ENCODE results near the gene C13orf42.

Gene C13orf42

DNA sequence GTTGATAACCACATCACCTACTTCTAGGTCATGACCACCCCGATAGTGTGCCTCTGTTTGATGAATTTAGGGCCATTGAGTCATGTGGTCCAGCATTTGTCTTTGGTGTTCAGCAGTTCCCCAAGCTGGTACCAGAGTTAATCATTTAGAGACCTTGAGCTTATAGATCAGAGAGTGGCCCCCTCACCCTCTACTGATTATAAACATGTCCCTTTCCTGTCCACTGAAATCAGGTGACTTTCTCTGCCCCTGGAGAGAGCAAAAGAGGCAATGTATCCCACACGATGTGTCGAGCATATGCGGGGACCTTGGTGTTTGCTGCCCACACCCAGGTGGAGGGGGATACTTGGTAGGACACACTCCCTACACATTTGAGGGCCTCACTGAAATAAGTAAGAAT, 46.3 kb downstream of the C13orf42 start:
- DNase-seq: no peak

DNA sequence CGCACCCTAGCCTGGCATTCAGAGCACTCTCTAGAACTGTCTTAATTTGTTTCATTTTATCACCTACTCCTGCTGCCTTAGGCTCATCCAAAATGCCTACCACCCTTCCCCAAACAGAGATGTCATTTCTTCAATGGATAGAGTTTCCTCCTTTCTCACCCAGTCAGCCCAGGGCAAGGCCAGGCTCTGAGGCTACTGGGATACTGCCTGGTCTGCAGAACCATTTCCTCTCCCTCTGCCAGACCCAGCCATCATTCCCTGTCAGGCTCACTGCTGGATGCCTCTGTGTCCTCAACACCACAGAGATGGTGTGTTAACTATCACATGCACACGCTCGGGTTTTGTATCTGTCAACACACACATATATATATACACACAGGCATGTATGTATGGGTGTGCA, 47.2 kb downstream of the C13orf42 start:
- no peak for DNase-seq

DNA sequence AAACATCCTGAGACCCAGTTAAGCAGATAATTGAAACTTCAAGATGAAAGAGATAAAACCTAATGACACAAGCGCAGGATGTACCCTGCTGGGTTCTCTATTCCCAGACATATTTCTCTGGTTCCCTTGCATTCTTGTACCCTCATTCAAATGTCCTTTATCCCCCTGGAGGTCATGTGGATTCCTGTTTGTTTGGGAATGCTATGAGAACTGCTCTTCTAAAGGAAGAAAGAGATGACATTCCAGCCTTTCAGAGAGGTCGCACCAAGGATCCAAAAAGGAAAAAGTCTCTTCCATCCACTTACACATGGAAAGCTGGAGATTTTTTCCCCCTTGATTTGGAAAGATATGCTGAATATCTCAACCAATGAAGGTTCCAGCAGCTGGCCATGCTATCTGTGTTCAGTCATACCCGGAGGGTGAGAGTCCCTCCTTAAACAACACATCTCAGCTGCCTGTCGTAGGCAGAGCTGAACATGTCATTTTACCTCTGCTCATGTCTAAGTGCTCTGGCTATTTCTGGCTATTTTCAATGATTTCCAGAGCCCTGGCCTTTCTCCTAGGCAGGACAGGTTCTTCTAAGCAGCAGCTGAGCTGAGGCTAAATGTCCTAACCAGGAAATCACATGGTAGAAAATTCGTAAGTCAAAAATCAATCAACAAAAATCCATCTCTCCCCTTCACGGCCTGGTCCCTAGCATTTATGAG, 52.5 kb downstream of the C13orf42 start:
- no peak for DNase-seq

DNA sequence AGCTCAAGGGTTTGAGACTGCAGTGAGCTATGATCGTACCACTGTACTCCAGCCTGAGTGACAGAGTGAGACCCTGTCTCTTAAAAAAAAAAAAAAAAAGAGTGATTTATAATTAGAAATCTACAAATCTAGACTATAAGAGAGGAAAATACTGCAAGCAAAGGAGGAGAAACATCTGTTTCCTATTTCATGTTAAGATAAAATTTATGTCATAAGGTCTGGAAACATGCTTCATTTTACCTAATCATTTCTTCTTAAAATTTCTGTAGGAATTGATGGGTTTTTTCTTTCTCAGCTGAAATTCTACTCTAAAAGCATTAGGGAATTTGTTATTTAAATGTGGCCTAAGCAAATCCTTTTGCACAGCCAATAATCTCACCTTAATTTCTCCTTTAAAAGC, 53.2 kb downstream of the C13orf42 start:
- DNase-seq: no peak

DNA sequence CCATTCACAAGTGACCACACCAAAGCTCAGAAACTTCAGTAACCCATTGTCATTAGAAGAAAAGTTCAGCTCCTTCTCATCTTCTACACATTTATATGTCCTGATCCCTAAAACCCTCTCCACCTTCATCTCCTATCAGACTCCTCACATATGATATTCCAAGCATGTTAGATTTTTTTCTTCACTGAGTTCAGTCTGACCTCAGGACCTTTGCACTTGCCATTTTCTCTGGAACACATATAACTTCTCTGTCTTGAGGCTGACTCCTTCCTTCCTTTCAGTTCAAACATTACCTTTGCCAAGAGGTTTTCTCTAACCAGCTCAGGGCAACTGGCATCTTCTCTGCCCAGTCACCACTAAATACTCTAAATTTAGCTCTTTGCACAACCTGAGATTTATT, 54.1 kb downstream of the C13orf42 start:
- DNase-seq: no peak

DNA sequence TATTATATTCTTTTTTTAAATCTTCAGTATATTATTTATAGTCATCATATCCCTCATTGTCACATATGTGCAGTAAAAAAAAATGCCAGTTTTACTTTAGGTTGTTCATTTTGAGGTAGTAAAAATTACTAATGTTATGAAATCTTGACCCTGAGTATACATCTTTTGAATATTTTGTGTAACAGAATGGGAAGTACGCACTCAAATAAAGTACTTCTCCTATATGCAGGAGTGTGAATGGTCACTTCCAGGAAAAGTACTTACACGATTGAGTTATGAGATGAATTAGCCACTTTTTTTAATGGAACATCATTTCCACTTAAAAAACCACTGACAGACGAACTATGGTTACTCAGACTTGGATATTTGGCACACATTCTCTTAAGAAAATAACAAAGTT, 58.5 kb downstream of the C13orf42 start:
- DNase-seq: no peak

DNA sequence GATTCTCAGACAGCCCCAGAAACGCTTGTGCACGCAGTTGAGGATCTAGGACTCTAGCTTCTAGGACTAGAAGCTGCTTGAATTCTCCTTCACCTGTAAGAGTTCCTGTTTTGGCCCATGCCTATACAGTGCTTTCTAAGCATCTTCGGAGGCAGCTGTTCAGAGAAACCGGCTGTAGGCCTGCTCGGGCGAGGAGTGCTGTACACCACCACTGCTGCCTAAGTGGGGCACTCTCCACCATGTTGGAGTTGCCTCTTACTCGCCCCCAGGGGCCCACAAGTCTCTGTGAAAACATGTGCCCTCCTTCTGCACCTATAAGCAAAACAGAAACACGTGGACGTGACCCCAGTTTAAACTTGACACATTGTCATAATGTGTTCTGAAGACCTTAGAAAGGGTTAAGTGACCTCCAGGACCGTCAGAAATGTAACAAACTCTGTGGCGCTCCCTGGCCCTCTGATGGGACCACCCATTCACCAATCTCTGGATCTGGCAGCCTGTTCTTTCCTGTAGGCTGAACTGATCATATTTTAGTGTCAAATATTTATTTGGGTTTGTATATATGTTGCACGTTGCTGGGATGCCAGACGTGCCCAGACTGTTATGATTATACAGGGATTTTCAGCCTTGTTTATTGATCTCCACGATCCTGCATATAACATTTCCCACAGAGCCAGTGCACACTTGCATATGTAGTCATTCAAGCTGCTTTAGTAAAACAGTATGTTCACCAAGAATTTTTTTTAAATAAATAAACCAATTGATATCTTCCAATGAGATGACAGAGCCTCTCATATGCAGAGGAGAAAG, 60.8 kb downstream of the C13orf42 start:
- no peak for DNase-seq

DNA sequence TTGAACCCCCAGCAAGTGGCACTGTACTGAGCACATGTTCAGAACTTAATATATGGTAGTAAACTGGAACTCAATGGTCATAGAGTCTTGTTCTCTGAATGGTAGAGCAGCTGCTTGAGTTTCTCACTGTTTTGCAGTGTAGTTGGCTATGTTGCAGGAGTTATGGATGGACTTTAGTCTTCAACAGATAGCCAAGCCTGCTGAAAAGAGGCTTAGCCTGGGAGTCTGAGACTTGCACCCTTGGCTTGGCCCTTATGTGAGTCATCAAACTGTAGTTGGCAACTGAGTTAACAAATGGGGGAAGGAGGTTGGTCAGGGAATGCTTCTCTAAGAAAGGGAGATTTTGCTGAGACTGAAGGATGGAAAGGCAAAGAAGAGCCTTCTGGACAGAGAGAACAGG, 62.5 kb downstream of the C13orf42 start:
- no peak for DNase-seq

DNA sequence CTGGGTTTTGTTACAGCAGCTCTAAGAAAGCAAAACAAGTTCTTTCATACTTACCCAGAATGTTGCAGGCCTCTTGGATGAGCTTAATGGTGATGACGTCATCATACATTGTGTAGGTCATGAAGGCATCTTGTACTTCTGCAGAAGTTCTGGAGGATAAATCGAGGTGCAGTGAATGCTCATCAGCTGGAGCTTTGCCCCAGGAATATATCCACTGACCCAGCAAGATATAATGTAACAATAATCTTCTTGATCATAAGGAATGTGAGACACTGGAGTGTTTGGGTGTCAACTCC, 63.0 kb downstream of the C13orf42 start:
- no peak for DNase-seq

DNA sequence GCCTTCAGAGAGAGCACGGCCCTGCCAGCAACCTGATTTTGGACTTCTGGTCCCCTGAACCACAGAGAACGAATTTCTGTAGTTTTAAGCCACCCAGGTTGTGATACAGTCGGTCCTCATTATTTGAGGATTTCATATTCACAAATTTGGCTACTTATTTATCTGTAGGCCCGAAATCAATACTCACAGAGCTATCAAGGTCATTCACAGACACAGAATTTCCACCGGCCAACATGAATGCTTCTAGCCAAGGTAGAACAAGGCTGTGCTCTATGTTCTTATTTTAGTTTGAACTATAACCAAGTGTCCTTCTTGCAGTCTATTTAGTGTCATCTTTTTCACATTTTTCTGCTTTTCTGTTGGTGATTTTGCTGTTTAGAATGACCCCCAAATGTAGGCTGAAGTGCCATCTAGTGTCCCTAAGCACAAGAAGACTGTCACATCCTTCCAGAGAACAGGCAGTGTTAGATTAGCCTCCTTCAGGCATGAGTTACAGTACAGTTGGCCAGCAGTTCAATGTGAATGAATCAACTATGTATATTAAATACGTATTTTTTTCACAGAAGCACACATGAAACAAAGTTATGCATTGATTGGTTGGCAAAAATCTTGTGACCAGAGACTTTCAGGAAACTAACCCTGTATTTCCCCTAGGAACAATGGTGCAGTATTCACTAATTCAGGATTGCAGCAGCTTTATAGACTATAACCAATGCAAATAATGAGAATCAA, 63.5 kb downstream of the C13orf42 start:
- DNase-seq: no peak

DNA sequence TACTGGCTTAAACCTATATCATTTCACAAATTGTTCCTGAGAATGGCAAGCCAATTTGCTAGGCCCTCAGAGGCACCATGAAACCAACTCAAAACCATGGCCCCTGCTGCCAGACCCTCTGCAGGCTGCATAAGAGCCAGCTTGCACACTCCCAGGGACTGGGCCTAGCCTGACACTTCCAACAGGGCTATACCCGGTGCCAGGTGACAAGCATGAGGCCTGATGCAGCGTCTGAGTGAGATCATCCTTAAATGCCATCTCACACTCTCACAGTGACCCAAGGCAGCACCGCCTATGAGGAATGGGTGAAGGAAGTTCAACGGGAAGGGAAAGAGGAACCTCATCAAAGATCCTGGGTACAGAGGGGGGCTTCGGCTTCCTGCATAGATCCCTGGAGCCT, 65.6 kb downstream of the C13orf42 start:
- DNase-seq: no peak

DNA sequence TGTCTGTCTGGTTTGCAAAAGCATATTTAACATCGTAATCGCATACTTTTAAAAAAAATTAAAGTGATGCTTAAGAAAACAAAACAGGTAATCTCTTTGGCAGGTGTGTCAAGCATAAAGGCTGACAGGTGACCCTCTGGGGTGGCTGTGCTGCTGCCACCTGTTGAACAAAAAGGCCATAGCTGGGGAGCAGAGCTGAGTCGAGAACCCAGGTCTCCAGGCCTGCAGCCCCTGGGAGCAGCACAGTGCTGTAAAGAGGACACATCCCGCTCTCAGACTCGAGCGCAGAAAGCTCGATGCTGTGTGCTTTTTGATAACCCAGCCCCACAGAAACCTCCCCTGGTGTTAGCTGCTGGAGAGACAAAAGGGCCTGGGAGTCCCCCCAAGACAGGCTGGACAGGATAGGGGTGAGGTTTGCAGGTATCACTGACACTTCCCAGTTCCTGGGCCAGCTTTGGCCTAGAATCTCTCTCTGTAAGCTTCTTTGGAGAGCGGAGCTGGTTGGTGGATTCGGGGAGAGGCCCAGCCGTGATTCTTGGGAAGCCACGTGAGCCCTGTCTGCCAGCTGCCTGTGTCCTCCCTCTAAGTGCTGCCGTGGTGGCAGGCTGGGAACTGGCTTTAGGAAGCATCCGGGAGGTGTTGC, 66.9 kb downstream of the C13orf42 start:
- DNase-seq: no peak

DNA sequence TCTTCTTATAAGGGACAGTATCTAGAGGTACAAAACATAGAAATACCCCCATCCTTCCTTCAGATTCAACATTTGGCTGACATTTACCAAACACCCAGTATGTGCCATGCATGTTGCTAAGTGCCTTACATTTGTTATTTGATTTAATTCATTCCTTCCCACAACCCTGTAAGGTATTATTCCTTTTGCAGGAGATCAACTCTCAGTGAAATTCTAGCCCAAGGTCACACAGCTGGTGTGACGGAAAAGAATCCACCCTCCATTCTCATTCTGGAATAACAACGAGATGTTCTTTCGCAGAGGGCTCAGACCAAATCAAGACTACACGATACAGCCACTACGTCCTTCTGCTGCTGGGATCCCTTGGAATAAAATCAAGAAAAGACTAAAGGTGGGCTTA, 67.8 kb downstream of the C13orf42 start:
- no peak for DNase-seq

DNA sequence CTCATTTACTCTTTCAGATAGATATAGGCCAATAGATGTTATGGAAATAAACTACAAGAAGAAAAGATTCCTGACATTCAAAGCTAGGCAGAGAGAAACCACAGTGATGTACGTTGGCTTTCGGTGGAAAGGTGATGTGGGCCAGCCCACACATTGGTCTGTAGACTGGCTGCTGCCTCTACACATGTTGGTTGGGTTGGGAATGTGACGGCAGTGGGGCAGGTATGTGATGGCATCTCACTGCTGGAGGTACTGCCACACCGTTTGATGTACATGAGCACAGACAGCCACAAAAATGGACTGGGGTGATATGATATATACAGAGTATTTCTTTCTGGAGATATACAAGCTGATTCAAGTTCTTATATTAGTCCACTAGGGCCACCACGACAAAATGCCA, 69.4 kb downstream of the C13orf42 start:
- DNase-seq: no peak

DNA sequence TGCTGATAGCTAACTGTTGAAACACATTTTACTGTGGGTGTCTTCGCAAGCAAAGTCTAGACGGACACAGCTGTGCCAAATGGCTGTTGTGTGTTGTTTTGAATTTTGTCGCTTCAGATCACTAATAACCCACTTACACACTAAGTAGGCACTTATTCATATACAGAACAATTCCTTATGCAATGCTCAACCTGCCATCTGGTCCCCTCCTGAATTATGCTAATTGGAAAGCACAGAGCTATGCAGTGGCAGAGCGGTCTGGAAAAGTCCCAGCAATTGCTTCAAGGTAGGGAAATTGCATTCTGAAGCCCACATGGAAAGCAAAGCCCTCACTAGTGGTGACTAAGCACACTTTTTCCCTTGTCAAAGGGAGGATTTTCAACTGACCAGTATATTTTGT, 69.9 kb downstream of the C13orf42 start:
- no peak for DNase-seq

DNA sequence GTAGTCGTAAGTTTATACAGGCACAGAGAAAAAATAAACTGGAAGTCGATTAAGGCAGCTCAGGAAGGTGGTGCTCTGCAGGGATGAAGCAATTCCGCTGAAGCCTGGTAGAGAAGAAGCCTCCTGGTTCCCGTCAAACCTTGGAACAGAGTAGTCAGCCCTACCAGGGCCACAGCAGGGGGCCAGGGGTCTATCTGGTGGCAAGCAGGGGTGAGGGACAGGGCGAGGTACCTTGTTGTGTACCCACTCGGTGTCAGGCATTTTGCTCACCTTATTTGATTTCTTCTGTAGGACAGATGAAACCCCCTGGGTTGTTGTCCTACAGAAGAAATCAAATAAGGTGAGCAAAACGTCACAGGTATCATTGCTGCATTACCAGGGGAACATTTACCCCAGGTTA, 70.6 kb downstream of the C13orf42 start:
- no peak for DNase-seq

DNA sequence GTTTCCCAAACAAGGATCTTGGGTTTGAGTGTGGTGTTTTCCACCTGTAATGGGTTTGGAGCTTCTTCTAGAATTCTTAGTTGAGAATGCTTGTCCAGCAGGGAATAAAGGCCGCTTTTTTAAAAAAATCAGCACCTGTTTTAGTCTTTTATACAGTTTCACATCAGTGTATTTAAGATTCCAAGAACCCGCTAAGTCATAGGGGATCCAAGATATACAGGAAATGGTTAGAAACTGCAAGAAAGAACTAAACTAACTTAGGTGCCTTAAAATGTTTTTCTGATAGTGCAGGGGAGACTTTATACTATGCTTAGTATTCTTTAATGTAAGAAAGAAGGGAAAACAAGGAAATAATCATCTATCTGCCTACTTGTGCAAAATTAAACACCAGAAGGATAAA, 74.7 kb downstream of the C13orf42 start:
- DNase-seq: no peak

DNA sequence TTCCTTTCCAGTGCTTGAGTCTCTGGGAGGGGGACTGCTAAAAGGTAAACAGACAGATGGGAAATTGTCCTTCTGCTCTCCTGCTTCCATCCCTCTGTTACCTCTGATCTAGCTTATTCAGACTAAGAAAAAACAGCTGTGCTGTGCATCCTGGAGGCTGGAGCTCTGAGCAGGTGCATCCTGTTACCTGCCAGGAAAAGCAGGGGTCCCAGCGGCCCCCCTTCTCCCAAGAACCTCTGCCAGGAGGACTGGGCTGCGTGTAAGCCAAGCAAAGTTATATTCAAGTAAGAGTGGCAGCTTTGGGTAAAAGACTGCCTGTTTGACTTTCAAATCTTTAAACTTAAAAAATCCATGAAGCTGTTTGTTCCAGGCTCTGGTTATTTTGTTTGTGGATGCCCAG, 75.1 kb downstream of the C13orf42 start:
- no peak for DNase-seq

DNA sequence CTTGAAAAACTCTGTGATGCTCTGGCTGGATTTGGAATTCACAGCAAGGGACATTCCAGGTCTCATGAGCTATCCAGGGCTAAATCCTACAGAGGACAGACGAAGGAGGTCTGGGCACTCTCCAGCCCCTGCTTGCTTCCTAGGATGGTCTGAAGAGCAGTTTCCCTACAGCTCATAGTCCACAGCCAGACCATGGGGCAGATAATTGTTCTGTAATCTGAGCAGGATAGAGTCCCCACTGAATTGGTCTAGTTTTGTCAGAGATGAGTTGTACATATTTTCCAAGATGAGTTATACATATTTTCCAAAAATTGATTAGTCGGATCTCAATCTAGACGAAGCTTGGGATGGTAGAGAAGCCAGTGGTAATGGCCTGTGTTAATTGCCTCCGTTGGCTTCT, 75.6 kb downstream of the C13orf42 start:
- no peak for DNase-seq

DNA sequence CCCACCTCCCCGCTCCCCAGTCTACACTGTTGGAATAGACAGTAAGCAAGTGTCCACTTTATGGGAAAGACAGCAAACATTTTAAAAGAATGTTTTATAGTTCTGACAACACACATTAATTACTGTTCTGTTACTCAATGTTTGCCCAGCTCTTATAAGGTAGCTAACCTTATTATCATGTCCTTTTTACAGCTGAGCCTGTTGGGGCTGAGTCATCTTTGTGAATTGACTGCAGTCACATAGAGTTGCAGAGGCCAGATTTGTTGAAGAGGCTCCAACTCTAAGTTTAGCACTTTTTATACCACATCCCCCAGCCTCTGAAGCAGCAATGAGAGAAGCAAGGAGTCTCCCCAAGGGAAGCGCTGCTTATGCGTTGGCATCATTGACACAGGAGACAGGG, 76.2 kb downstream of the C13orf42 start:
- DNase-seq: no peak

DNA sequence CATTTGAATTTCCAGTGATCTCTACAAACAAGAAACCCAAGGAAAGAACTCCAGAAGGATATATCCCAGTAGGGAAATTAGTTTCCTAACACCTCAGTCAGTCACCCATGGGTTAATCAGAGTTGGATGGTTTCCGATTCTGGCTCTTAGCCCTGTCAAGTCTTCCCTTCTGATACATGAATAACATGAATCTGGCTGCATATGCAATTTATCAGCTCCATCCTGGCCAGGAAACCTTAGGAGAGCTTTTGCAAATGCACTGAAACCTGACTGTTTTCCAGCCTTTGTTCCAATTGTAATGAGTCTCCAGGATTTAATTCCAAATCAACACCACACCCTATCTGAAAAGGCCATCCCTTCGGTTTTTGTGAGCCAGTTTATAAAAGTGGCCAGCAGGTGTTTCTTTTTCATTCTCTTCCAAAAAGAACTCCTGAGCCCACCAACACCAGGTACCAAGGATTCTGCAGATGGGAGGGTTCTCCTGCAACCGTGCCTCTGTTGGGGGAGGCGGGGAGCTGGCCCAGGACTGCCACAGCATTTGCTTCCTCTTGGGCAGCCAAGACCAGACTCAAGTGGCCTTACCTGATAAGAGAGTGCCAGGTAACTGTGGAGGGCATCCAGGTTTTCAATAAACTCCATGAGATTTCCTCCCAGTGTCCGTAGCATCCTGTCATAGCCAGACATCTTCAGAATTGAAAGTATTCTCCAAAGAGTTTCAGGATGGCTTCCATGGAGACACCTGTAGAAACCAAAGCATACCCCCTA, 77.5 kb downstream of the C13orf42 start:
- DNase-seq: no peak

DNA sequence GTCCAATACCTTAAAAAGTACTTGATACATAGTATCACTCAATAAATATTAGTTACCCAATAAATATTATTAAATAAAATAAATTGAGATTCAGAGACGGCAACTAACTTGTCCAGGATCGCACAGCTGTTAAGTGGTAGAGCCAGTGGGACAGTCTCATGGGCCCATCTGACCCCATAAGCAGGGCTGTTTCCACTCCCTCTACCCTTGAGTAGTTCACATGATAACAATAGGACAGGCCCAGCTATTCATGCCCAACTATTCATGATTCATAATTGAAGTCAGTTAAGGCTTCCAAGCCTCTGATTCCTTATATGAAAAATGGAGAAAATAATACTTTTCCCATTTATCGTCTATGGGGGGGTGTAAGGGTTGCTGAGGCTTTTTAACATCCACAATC, 78.2 kb downstream of the C13orf42 start:
- no peak for DNase-seq
